ENCODE measurements around the gene MAG. TPM values are rescaled to one million over a fixed set of nuclear protein-coding genes. Genes with fewer than 3 reads are reported as not detected.

Gene MAG
- polyA plus RNA-seq, 1 experiment: not detected

DNA sequence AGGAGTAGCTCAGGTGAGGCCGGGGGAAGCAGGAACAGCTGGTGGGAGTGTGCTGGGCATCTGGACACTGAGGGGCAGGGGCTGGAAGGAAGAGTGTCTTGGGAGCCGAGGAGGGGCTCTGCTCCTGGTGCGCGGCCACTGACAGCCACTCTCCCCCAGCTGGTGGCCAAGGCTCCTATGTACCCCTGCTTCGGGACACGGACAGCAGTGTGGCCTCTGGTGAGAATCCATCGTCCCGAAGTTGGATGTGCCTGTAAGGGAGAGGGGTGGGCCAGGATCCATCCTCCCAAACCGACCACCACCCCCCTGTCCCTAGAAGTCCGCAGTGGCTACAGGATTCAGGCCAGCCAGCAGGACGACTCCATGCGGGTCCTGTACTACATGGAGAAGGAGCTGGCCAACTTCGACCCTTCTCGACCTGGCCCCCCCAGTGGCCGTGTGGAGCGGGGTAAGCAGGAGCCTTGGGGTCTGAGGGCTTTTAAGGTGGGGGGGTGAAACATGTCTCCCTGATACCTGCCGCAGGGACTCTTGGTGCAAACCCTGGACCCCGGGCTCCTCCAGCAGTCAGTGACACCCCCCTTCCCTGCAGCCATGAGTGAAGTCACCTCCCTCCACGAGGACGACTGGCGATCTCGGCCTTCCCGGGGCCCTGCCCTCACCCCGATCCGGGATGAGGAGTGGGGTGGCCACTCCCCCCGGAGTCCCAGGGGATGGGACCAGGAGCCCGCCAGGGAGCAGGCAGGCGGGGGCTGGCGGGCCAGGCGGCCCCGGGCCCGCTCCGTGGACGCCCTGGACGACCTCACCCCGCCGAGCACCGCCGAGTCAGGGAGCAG is 25.2 kb upstream of the MAG start:
- Histone ChIP-seq H3K27me3 (ENCODE audit: control insufficient read depth, insufficient read depth, low read length) (no peaks in the 10 kb centered on the region), H3K4me3 (ENCODE audit: low read depth, low read length) (peak overlapping the region; percentile 66), H3K36me3 (ENCODE audit: control insufficient read depth, insufficient read depth, low read length) (peaks cover 14% of the 10 kb centered on the region)
- TF ChIP-seq, protein P1, sequence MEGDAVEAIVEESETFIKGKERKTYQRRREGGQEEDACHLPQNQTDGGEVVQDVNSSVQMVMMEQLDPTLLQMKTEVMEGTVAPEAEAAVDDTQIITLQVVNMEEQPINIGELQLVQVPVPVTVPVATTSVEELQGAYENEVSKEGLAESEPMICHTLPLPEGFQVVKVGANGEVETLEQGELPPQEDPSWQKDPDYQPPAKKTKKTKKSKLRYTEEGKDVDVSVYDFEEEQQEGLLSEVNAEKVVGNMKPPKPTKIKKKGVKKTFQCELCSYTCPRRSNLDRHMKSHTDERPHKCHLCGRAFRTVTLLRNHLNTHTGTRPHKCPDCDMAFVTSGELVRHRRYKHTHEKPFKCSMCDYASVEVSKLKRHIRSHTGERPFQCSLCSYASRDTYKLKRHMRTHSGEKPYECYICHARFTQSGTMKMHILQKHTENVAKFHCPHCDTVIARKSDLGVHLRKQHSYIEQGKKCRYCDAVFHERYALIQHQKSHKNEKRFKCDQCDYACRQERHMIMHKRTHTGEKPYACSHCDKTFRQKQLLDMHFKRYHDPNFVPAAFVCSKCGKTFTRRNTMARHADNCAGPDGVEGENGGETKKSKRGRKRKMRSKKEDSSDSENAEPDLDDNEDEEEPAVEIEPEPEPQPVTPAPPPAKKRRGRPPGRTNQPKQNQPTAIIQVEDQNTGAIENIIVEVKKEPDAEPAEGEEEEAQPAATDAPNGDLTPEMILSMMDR (IDR thresholded peaks at IDR 0.05; ENCODE audit: insufficient read depth, low read depth, low read length): no peak
- ChIA-PET POLR2A (no interaction called here), CTCF (no interaction called here)
- DNase-seq (ENCODE audit: low read depth): no peak

DNA sequence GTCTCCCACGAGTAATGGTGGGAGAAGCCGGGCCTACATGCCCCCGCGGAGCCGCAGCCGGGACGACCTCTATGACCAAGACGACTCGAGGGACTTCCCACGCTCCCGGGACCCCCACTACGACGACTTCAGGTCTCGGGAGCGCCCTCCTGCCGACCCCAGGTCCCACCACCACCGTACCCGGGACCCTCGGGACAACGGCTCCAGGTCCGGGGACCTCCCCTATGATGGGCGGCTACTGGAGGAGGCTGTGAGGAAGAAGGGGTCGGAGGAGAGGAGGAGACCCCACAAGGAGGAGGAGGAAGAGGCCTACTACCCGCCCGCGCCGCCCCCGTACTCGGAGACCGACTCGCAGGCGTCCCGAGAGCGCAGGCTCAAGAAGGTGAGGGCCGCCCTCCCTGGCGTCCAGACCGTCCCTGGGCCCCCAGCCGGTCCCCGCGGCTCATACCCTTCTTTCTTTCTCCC is 24.6 kb upstream of the MAG start:
- Histone ChIP-seq H3K36me3 (ENCODE audit: control insufficient read depth, insufficient read depth, low read length) (peaks cover 20% of the 10 kb centered on the region), H3K27me3 (ENCODE audit: control insufficient read depth, insufficient read depth, low read length) (no peaks in the 10 kb centered on the region), H3K4me3 (ENCODE audit: low read depth, low read length) (peak overlapping the region; percentile 66)
- DNase-seq (ENCODE audit: low read depth): no peak
- ChIA-PET POLR2A (interaction anchor here (0.6 kb wide), 1 partner anchor 12 kb away, joined by 5 read pairs; no protein-coding TSS in a partner anchor), CTCF (interaction anchor here (0.7 kb wide), 1 partner anchor 125 kb away, joined by 3 read pairs; no protein-coding TSS in a partner anchor)
- TF ChIP-seq, protein P1 (IDR thresholded peaks at IDR 0.05; ENCODE audit: insufficient read depth, low read depth, low read length): no peak

DNA sequence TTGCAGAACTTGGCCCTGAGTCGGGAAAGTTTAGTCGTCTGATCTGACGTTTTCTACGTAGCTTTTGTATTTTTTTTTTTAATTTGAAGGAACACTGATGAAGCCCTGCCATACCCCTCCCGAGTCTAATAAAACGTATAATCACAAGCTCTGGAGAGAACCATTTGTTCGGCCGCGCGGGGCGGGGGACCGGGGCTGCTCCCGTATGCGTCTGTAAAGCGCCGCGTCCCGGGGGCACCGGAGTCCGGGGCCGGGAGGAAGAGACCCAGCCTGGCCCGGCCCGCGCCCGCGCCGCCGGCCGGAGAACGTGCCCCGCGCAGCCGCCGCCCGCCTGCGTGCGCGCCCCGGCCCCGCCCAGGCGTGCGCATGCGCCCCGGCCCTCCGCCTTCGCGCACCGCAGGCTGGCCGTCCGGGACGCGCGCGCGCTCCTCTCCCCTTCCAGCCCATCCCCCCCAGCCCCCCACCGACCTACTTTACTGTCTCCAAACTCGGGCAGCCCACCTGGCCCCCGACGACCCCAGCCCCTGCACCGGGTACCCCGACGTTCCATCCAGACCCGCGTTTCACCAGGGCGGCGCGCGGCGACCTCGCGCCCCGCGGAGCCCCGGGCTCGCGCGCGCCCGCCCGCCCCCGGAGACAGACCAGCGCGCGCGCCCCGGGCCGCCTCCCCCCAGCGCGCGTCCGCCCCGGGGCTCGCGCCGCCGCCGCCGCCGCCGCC is 24.0 kb upstream of the MAG start:
- POLR2A ChIA-PET: interaction anchor here (0.6 kb wide), 2 partner anchors 12 to 127 kb away, joined by 5 to 14 read pairs; no protein-coding TSS in a partner anchor
- H3K27me3 ChIP-seq (ENCODE audit: control insufficient read depth, insufficient read depth, low read length): no peaks in the 10 kb centered on the region
- peaks cover 24% of the 10 kb centered on the region for H3K36me3 ChIP-seq (ENCODE audit: control insufficient read depth, insufficient read depth, low read length)
- CTCF ChIA-PET: interaction anchor here (0.7 to 1.1 kb wide), 2 partner anchors 126 to 127 kb away, joined by 3 read pairs; no protein-coding TSS in a partner anchor
- DNase-seq (ENCODE audit: low read depth): no peak
- peak overlapping the region; percentile 66 for H3K4me3 ChIP-seq (ENCODE audit: low read depth, low read length)
- TF ChIP-seq, protein P1 (IDR thresholded peaks at IDR 0.05; ENCODE audit: insufficient read depth, low read depth, low read length): no peak

DNA sequence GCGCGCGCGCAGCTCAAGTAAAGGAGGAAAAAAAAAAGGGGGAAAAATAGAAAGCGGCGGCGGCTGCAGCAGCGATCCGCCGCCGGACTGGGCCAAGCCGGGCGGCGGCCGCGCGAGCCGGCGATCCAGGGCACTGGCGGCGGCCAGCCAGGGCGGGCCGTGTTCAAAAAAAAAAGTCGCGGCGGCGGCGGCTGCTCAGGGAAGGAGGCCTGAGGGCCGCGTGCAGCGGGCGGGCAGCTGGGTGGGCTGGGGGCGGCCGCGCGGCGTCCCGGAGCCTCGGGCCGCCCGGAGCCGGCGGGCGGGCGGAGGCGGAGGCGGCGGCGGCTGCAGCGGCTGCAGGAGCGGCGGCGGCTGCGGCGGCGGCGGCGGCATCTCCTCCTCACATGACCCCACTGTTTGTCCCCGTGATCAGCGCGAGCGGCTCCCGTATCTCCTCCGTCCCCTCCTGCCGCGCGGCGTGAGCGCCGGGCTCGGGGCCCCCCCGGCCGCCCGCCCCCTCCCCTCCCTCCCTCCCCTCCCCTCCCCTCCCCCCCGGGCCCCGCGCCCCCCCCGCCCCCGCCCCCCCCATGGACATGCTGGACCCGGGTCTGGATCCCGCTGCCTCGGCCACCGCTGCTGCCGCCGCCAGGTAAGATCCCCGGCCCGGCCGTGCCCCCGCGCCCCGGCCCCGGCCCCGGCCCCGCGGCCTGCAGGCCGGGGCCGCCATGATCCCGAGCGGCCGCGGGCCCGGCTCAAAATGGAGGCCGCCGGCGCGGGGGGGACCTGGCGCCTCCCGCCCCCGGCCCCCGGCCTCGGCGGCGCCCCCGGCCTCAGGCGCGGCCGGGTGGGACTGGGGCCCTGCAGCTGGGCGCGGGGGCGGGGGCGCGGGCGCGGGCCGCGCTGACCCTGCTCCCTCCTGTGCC is 23.2 kb upstream of the MAG start, which contains the start of gene USF2:
Gene USF2, plus strand, starts transcription at position 427 of the 902 bp plus-strand sequence. Its CDS starts 140 bp downstream, at position 567.
- Histone ChIP-seq H3K4me3 (ENCODE audit: low read depth, low read length) (peak within 1 kb of the TSS; percentile 66), H3K27me3 (ENCODE audit: control insufficient read depth, insufficient read depth, low read length) (no peaks in the 10 kb centered on the region), H3K36me3 (ENCODE audit: control insufficient read depth, insufficient read depth, low read length) (peaks cover 27% of the 10 kb centered on the region)
- CTCF ChIA-PET: interaction anchor here (0.6 to 2.0 kb wide), 3 partner anchors 26 to 130 kb away, joined by 3 to 5 read pairs (median 3); partner anchors contain the start of gene FXYD1
- no peak for DNase-seq (ENCODE audit: low read depth)
- POLR2A ChIA-PET: interaction anchor here (0.6 kb wide), 1 partner anchor 128 kb away, joined by 14 read pairs; no protein-coding TSS in a partner anchor
- TF ChIP-seq, protein P1 (IDR thresholded peaks at IDR 0.05; ENCODE audit: insufficient read depth, low read depth, low read length): no peak
